Mesodermal cell (in vitro differentiated cells): ENCODE data around the gene SORBS2.

Experiments
- H3K27ac ChIP-seq: 2 replicates; pipeline ENCODE4 v1.7.0; 2013; ENCODE audit warnings: mild to moderate bottlenecking, low read depth, low read length, moderate library complexity; ENCODE audit not compliant: severe bottlenecking
- H3K36me3 ChIP-seq: 2 replicates; pipeline ENCODE4 v1.7.1; 2013; ENCODE audit warnings: mild to moderate bottlenecking, low read length, moderate library complexity; ENCODE audit not compliant: control insufficient read depth, insufficient read depth
- H3K4me1 ChIP-seq: one replicate; pipeline ENCODE4 v1.7.1; 2013; ENCODE audit warnings: mild to moderate bottlenecking, low read length; ENCODE audit not compliant: insufficient read depth, control insufficient read depth, poor library complexity, severe bottlenecking
- H3K4me3 ChIP-seq: 2 replicates; pipeline ENCODE4 v1.7.0; 2013; ENCODE audit warnings: low read length, control low read depth, mild to moderate bottlenecking; ENCODE audit not compliant: insufficient read depth, poor library complexity, severe bottlenecking; ENCODE audit errors: extremely low read depth
- H3K9me3 ChIP-seq: 2 replicates; pipeline ENCODE4 v1.7.1; 2013; ENCODE audit warnings: mild to moderate bottlenecking, low read length, moderate library complexity; ENCODE audit not compliant: control insufficient read depth
- WGBS, 2 experiments: methylation state at CpG; one replicate each; pipeline ENCODE4 v1.1.5; 2013; ENCODE audit warnings: missing lambda C conversion rate in 2 of 2; ENCODE audit not compliant: insufficient coverage in 2 of 2; 5-methylcytosine and 5-hydroxymethylcytosine counted together

SORBS2 gene

DNA sequence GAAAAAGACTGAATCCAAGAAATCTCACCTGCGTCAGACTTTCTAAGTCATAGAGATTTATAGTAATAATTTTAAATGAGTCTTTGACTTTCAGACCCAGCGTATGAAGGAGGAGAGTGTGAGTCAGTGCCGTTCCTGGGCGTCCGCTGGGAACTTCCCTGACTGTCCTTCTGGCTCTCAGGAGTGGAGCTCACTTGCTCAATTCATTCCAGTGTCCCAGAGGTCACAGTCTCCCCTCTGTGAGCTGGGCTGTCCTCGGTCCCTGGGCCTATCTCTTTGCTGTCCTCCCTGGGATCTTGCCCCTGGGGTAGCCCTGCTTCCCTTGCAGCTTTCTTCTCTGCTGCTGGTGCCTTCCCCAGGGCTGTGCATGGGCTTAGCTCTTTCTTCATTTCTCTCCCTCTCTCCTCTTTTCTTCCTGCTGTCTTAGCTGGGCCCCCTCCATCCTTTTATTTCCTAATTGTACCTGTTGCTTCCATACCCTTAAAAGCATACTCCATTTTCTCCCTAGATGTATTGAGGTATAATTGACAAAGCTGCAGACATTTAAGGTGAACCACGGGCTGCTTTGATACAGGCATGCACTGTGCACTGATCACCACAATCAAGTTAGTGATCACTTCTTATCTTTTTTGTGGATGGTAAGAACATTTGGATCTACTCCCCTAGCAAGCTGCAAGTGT lies 11.6 kb downstream of the SORBS2 start:
- Histone ChIP-seq H3K36me3 (no peaks in the 10 kb centered on the region), H3K9me3 (no peaks in the 10 kb centered on the region), H3K27ac (no peak overlapping the region), H3K4me1 (peaks cover 5% of the 10 kb centered on the region), H3K4me3 (no peak overlapping the region)
- WGBS, 2 experiments, result 98 to 100% methylated on average over 5 of the region's 7 CpGs

DNA sequence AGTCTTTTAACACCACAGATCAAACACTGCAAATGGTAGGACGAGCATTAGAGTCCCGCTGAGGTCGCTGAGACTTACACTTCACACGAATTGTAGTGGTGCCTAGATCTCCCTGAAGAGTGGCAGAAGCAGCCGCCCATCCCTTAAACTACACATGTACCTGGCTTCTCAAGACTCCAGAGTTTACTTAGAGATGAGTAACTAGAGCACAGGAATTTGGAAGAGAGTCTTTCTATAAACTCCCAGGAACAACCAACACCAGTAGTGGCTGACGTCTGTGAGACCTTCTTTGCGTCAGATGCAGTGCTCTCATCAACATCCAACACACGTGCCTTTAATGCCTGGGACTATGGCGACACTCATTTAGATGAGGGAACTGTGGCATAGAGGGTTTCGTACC lies 12.6 kb downstream of the SORBS2 start:
- Histone ChIP-seq H3K9me3 (no peaks in the 10 kb centered on the region), H3K4me3 (no peak overlapping the region), H3K36me3 (no peaks in the 10 kb centered on the region), H3K27ac (no peak overlapping the region), H3K4me1 (peaks cover 6% of the 10 kb centered on the region)
- WGBS, 2 experiments, result 95 to 98% methylated on average over 6 to 7 of the region's 10 CpGs

GRCh38 chr4:185797596-185798338 lies 14.2 kb downstream of the SORBS2 start:
- no peaks in the 10 kb centered on the region for H3K36me3 ChIP-seq
- 74 to 80% methylated on average over 6 to 8 of the region's 8 CpGs for WGBS, 2 experiments
- peaks cover 16% of the 10 kb centered on the region for H3K4me1 ChIP-seq
- no peaks in the 10 kb centered on the region for H3K9me3 ChIP-seq
- no peak overlapping the region for H3K27ac ChIP-seq
- no peak overlapping the region for H3K4me3 ChIP-seq

DNA sequence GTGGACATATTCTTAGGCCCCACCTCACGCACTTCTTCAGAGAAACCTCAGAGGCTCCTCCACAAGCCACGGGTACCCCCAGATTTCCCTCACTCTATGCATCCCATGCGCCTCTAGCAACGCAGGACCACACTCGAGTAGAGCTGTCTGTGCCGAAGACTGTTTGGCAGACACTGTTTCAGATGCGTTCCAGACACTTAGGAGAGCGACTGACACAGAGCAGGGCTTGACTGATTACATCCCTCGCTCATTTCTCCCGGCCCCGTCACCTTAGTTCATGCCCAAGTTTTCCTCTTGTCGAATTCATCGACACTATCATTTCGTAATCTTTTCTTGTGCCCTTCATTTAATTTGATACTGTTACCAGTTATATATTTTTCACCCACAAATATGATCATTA lies 15.0 kb downstream of the SORBS2 start:
- Histone ChIP-seq H3K27ac (no peak overlapping the region), H3K4me1 (peaks cover 22% of the 10 kb centered on the region), H3K9me3 (no peaks in the 10 kb centered on the region), H3K4me3 (no peak overlapping the region), H3K36me3 (no peaks in the 10 kb centered on the region)
- WGBS, 2 experiments, result 84 to 90% methylated on average over 14 of the region's 14 CpGs

DNA sequence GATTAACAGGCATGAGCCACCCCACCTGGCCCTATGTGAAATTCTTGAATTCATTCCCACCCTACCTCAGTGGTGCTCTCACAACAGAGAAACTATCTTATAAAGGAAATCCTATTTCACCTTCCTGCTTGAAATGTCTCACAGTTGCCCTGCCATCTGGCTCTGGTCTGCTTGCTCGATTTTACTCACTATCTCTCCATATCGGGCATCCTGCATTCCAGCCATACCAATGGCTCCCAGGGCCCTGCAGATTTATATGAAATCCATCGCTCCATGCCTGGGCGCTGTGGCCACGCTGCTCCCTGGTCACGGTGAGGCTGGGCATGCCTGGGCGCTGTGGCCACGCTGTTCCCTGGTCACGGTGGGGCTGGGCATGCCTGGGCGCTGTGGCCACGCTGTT lies 15.8 kb downstream of the SORBS2 start:
- 78 to 93% methylated on average over 3 to 8 of the region's 11 CpGs for WGBS, 2 experiments
- Histone ChIP-seq H3K4me1 (peaks cover 27% of the 10 kb centered on the region), H3K27ac (peak overlapping the region; percentile 3), H3K9me3 (no peaks in the 10 kb centered on the region), H3K36me3 (no peaks in the 10 kb centered on the region), H3K4me3 (no peak overlapping the region)

DNA sequence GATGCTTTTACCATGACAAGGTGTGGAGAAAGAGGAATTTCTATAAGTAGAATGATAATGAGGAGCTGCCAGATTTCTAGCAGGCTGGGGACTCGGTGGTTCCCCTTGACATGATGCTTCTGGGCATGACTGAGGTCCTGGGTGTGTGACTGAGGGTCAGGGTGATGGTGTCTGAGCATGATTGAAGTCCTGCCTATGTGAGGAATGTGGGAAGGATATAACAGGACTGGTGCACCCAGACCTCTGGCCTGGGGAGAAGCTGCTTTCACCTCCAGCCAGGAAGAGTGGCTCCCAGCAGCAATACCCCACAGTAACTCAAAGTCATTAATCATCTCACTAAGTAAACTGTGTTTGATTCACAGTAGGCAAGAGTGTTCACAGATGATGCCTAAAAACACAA lies 17.4 kb downstream of the SORBS2 start:
- WGBS, 2 experiments, result 91% methylated on average over 1 of the region's 1 CpG; no CpG with 5 or more reads in 1 of the 2 experiments
- Histone ChIP-seq H3K27ac (no peak overlapping the region), H3K4me1 (peaks cover 27% of the 10 kb centered on the region), H3K4me3 (no peak overlapping the region), H3K9me3 (no peaks in the 10 kb centered on the region), H3K36me3 (no peaks in the 10 kb centered on the region)

DNA sequence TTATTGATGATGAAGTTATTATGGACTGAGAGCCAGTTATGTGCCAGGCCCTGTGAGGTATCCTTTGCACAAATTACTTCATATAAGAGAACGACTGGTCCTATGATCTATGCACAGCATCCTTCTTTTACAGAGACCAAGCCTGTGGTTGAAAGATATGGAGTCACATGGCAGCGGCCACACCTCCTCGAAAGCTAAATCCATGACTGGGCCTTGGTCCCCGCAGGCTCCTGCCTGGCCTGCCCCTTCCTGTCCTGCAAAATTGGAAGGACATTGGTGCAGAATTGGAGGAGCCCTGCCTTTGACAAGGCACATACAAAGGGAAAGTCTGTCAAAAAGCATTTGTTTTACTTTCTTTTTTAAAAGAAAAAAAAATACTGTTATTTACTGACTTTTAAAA lies 18.3 kb downstream of the SORBS2 start:
- WGBS, 2 experiments, result 88 to 100% methylated on average over 2 to 3 of the region's 4 CpGs
- Histone ChIP-seq H3K27ac (no peak overlapping the region), H3K9me3 (no peaks in the 10 kb centered on the region), H3K4me3 (no peak overlapping the region), H3K36me3 (no peaks in the 10 kb centered on the region), H3K4me1 (peaks cover 27% of the 10 kb centered on the region)

DNA sequence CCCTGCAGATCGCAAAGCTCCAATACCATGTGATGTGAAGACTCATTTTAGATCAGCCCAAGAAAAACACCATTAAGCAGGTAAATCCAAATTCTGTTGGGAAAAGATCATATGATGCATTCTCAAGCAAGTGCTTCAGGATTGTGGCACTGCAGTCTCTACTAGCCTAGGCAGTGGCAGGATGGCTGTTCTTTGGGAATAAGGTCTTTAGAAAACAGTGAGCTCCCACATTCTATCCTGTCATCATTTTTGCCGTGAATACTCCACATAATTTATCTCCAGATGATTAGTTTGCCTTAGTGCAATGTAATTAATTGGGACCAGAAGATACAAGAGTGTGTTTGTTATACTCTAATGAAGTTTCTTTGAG lies 18.9 kb downstream of the SORBS2 start:
- WGBS, 2 experiments, result no CpG with 5 or more reads among the region's 2 CpGs
- H3K9me3 ChIP-seq, result no peaks in the 10 kb centered on the region
- no peaks in the 10 kb centered on the region for H3K36me3 ChIP-seq
- H3K4me3 ChIP-seq, result no peak overlapping the region
- H3K27ac ChIP-seq, result peak overlapping the region; percentile 55
- H3K4me1 ChIP-seq, result peaks cover 27% of the 10 kb centered on the region

GRCh38 chr4:185792384-185793115 lies 19.4 kb downstream of the SORBS2 start:
- no peaks in the 10 kb centered on the region for H3K36me3 ChIP-seq
- peaks cover 27% of the 10 kb centered on the region for H3K4me1 ChIP-seq
- peak overlapping the region; percentile 60 for H3K27ac ChIP-seq
- H3K9me3 ChIP-seq, result no peaks in the 10 kb centered on the region
- 86 to 97% methylated on average over 4 to 6 of the region's 11 CpGs for WGBS, 2 experiments
- H3K4me3 ChIP-seq, result no peak overlapping the region

DNA sequence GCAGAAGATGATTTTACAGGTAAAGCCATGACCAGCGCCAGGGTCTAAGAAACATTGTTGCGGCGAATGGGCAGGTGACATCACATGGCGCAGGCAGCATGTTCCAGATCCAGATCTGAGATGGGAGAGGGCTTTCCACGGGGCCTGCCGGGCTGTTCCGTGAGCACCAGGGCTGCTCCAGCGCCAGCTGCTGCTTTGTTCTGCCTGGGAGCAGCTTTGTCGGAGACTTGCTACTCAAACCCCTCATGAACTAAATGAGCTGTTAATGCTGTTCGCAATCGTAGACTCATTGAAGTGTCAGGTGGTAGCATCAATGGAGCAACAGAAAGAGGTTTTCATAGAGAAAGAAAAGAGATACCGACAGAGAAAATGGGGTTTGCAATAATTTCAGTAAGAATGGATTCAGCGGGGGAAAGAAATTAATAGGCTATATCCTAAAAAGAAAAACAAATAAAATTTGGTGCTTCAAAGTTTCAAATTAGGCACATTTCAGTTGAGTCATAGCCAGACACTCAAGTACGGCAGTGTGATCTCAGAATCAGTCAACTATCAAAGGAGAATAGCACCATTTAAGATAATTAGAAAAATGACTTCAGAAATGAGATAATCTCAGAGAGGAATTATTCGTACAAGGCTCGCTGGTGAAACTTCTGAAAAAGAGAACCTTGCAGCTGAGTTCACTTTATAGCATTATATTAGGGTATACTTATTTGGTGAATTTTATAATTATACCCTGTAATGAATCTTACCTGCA lies 23.9 kb downstream of the SORBS2 start:
- Histone ChIP-seq H3K4me3 (no peak overlapping the region), H3K36me3 (no peaks in the 10 kb centered on the region), H3K4me1 (peaks cover 13% of the 10 kb centered on the region), H3K27ac (no peak overlapping the region), H3K9me3 (no peaks in the 10 kb centered on the region)
- 92 to 96% methylated on average over 12 of the region's 16 CpGs for WGBS, 2 experiments
